Measurements from ENCODE around the gene INPP5J.

- TF ChIP-seq CTCF (IDR thresholded peaks at IDR 0.05) (no peak), EP300 (IDR thresholded peaks at IDR 0.05) (no peak), POLR2A (IDR thresholded peaks at IDR 0.05) (no peak), POLR2AphosphoS5 (IDR thresholded peaks at IDR 0.05) (no peak)
Measured at GRCh38 chr22:31107894-31108218, 14.9 kb upstream of the INPP5J start.

Data from sigmoid colon (tissue), 4 donors.